ENCODE results near the gene AKAP13. TPM values are rescaled to one million over a fixed set of nuclear protein-coding genes. Genes with fewer than 3 reads are reported as not detected.

The AKAP13 gene
- total RNA-seq, 1 donor from 2014 or later = 73.8 TPM

GRCh38 chr15:85694091-85694490, 313.7 kb downstream of the AKAP13 start:
- H3K27ac ChIP-seq = no peak overlapping the region
- H3K27me3 Mint-ChIP-seq (ENCODE audit: insufficient read depth, low read depth) = no peaks in the 10 kb centered on the region
- no peaks in the 10 kb centered on the region for H3K9me3 ChIP-seq (ENCODE audit: low read depth)
- H3K36me3 Mint-ChIP-seq = peaks cover 15% of the 10 kb centered on the region
- H3K4me3 ChIP-seq = no peak overlapping the region
- H3K79me2 ChIP-seq (ENCODE audit: low read depth) = peaks cover 6% of the 10 kb centered on the region
- no peak for TF ChIP-seq EZH2phosphoT487 (IDR thresholded peaks at IDR 0.05)
- no peak for TF ChIP-seq CTCF (IDR thresholded peaks at IDR 0.05)
- TF ChIP-seq EZH2 (IDR thresholded peaks at IDR 0.05) = no peak
- H3K4me1 ChIP-seq = peaks cover 26% of the 10 kb centered on the region
- H3K4me3 Mint-ChIP-seq = no peak overlapping the region
- H3K9ac ChIP-seq = no peak overlapping the region
- no peaks in the 10 kb centered on the region for H3F3A ChIP-seq (ENCODE audit: low read depth)
- peaks cover 5% of the 10 kb centered on the region for H3K36me3 ChIP-seq
- no peak for DNase-seq (ENCODE audit: low spot score)
- H3K4me2 ChIP-seq = no peak overlapping the region
- no peaks in the 10 kb centered on the region for H3K27me3 ChIP-seq
- H3K4me1 Mint-ChIP-seq = peaks cover 15% of the 10 kb centered on the region
- H4K20me1 ChIP-seq (ENCODE audit: low read depth) = no peaks in the 10 kb centered on the region
- no peak overlapping the region for H3K27ac Mint-ChIP-seq
- H2AFZ ChIP-seq (replicated peaks) = no peak overlapping the region
- H3K9me3 Mint-ChIP-seq = no peaks in the 10 kb centered on the region

GRCh38 chr15:85700767-85701166, 320.4 kb downstream of the AKAP13 start:
- no peaks in the 10 kb centered on the region for H3K9me3 Mint-ChIP-seq
- DNase-seq (ENCODE audit: low spot score) = no peak
- H3K36me3 Mint-ChIP-seq = peaks cover 29% of the 10 kb centered on the region
- Histone ChIP-seq H3K9me3 (ENCODE audit: low read depth) (no peaks in the 10 kb centered on the region), H2AFZ (replicated peaks) (no peak overlapping the region), H3K27ac (no peak overlapping the region), H3K4me3 (no peak overlapping the region), H3K36me3 (no peaks in the 10 kb centered on the region), H3K79me2 (ENCODE audit: low read depth) (no peaks in the 10 kb centered on the region), H3K9ac (no peak overlapping the region), H4K20me1 (ENCODE audit: low read depth) (no peaks in the 10 kb centered on the region), H3K4me1 (peaks cover 9% of the 10 kb centered on the region), H3K4me2 (no peak overlapping the region), H3F3A (ENCODE audit: low read depth) (no peaks in the 10 kb centered on the region), H3K27me3 (no peaks in the 10 kb centered on the region)
- H3K27me3 Mint-ChIP-seq (ENCODE audit: insufficient read depth, low read depth) = peaks cover 3% of the 10 kb centered on the region
- TF ChIP-seq EZH2phosphoT487 (IDR thresholded peaks at IDR 0.05) (no peak), CTCF (IDR thresholded peaks at IDR 0.05) (no peak), EZH2 (IDR thresholded peaks at IDR 0.05) (no peak)
- H3K27ac Mint-ChIP-seq = no peak overlapping the region
- no peak overlapping the region for H3K4me3 Mint-ChIP-seq
- H3K4me1 Mint-ChIP-seq = peaks cover 13% of the 10 kb centered on the region

- Histone ChIP-seq H3K4me1 (peaks cover 9% of the 10 kb centered on the region), H3F3A (ENCODE audit: low read depth) (no peaks in the 10 kb centered on the region), H3K27me3 (no peaks in the 10 kb centered on the region), H3K9ac (no peak overlapping the region), H3K4me2 (peak overlapping the region; percentile 37), H4K20me1 (ENCODE audit: low read depth) (no peaks in the 10 kb centered on the region), H3K79me2 (ENCODE audit: low read depth) (no peaks in the 10 kb centered on the region), H3K36me3 (no peaks in the 10 kb centered on the region), H2AFZ (replicated peaks) (no peak overlapping the region), H3K4me3 (no peak overlapping the region), H3K9me3 (ENCODE audit: low read depth) (no peaks in the 10 kb centered on the region), H3K27ac (no peak overlapping the region)
- H3K4me1 Mint-ChIP-seq = peaks cover 23% of the 10 kb centered on the region
- peak; percentile 17 for DNase-seq (ENCODE audit: low spot score)
- H3K4me3 Mint-ChIP-seq = no peak overlapping the region
- H3K36me3 Mint-ChIP-seq = peaks cover 23% of the 10 kb centered on the region
- peak overlapping the region; percentile 22 for H3K27ac Mint-ChIP-seq
- TF ChIP-seq EZH2phosphoT487 (IDR thresholded peaks at IDR 0.05) = no peak
- no peak for TF ChIP-seq EZH2 (IDR thresholded peaks at IDR 0.05)
- TF ChIP-seq CTCF (IDR thresholded peaks at IDR 0.05) = no peak
- H3K9me3 Mint-ChIP-seq = no peaks in the 10 kb centered on the region
- H3K27me3 Mint-ChIP-seq (ENCODE audit: insufficient read depth, low read depth) = peaks cover 3% of the 10 kb centered on the region
These were observed 322.1 kb downstream of the AKAP13 start for GRCh38 chr15:85702321-85703101.

All from neural progenitor cell (in vitro differentiated cells).